GM12872 (cell line): ENCODE results near the gene TEX264.

ENCODE experiments used
- TF ChIP-seq, protein P1 (sequence below): IDR thresholded peaks from 3 replicates; pipeline ENCODE4 v1.5.1; 2011; ENCODE audit warnings: low read depth, mild to moderate bottlenecking, low read length, moderate library complexity; ENCODE audit not compliant: insufficient read depth

TEX264 gene

DNA sequence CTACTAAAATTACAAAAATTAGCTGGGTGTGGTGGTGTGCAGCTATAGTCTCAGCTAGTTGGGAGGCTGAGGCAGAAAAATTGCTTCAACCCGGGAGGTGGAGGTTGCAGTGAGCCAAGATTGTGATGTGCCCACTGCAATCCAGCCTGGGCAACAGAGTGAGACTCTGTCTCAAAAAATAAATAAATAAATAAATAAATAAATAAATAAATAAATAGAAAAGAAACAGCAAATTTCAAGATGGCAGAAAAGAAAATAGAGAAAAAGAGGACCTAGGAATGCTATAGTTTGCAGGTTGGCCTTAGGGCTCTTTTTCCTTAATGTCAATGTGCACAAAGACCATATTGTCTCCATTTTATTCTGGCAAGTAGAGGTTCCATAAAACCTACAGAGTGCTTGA is 79.8 kb downstream of the TEX264 start:
- TF ChIP-seq, protein P1, sequence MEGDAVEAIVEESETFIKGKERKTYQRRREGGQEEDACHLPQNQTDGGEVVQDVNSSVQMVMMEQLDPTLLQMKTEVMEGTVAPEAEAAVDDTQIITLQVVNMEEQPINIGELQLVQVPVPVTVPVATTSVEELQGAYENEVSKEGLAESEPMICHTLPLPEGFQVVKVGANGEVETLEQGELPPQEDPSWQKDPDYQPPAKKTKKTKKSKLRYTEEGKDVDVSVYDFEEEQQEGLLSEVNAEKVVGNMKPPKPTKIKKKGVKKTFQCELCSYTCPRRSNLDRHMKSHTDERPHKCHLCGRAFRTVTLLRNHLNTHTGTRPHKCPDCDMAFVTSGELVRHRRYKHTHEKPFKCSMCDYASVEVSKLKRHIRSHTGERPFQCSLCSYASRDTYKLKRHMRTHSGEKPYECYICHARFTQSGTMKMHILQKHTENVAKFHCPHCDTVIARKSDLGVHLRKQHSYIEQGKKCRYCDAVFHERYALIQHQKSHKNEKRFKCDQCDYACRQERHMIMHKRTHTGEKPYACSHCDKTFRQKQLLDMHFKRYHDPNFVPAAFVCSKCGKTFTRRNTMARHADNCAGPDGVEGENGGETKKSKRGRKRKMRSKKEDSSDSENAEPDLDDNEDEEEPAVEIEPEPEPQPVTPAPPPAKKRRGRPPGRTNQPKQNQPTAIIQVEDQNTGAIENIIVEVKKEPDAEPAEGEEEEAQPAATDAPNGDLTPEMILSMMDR, result no peak

DNA sequence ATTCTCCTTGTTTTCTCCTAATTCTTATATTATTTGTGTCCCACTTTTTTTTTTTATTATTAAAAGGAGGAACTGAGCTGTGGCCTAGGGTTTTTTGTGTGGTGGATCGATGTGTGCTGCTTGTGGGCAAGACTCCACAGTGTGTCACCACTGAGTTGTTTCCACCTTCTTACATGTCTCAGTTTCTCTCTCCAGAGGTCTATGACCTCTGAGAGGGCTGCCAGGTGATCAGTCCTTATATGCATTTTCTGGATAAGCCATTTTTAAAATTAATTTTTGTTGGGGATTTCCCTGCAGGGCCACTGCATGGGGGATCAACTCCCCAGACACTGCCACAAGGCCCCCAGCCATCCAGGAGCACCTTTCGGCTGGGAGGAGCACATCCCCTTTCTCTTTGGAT is 80.2 kb downstream of the TEX264 start:
- TF ChIP-seq, protein P1, result no peak
